Uterus (tissue), 4 donors: ENCODE measurements around the gene CHPF. TPM values are rescaled to one million over a fixed set of nuclear protein-coding genes. Genes with fewer than 3 reads are reported as not detected.
A peak's percentile ranks its signal among the peaks of the same experiment; 100 is the strongest.

Experiments
- DNase-seq, 2 donors: peaks; one replicate each; pipeline ENCODE4 v3.0.0-alpha.2; 2019 to 2020
- H3K27ac ChIP-seq, 2 donors: fragments of 200-600 bp; sonication (generic); 1 replicate in 1 of 2; 2 replicates in 1 of 2; pipeline ENCODE4 v1.5.1; 2016 to 2018
- H3K27me3 ChIP-seq, 2 donors: fragments of 200-600 bp; sonication (generic); one replicate each; pipeline ENCODE4 v1.5.1; 2018 to 2019; ENCODE audit warnings: control low read depth in 1 of 2
- H3K36me3 ChIP-seq, 2 donors: fragments of 200-600 bp; sonication (generic); one replicate each; pipeline ENCODE4 v1.5.1; 2019; ENCODE audit warnings: control low read depth in 1 of 2
- H3K4me1 ChIP-seq, 2 donors: fragments of 200-600 bp; sonication (generic); one replicate each; pipeline ENCODE4 v1.5.1; 2018 to 2019; ENCODE audit warnings: control low read depth in 1 of 2
- H3K4me3 ChIP-seq, 2 donors: fragments of 200-600 bp; sonication (generic); 1 replicate in 1 of 2; 2 replicates in 1 of 2; pipeline ENCODE4 v1.5.1; 2018 to 2019; ENCODE audit warnings: mild to moderate bottlenecking in 1 of 2
- H3K9me3 ChIP-seq, 2 donors: fragments of 200-600 bp; sonication (generic); one replicate each; pipeline ENCODE4 v1.5.1; 2019; ENCODE audit warnings: control low read depth in 1 of 2
- CTCF ChIP-seq, 4 experiments: fragments of 200-600 bp in 2 of 4; fragments of 450-650 bp in 2 of 4; sonication (generic) in 2 of 4; IDR thresholded peaks; one replicate each; pipeline ENCODE4 v1.5.1; 2016 to 2019; ENCODE audit warnings: antibody characterized with exemption in 4 of 4, mild to moderate bottlenecking in 2 of 4, moderate library complexity in 1 of 4
- POLR2A ChIP-seq, 2 donors: fragments of 450-650 bp; IDR thresholded peaks; one replicate each; pipeline ENCODE4 v1.6.1; 2016; ENCODE audit warnings: antibody characterized with exemption in 2 of 2, mild to moderate bottlenecking in 1 of 2, moderate library complexity in 1 of 2
- intact Hi-C: fragments of 100-400 bp; cut with DNase I; formaldehyde crosslinking; loops from one replicate; pipeline ENCODE4 v1.15.1; 2023; ENCODE audit warnings: low total_unique reads
- total RNA-seq, 4 donors: library from RNA; depleted of rRNA in 3 of 4; stranded (reverse); fragments of >200 nt in 3 of 4; gene quantifications; one replicate each; pipeline versions ENCODE4 v1.1.0 to v1.2.4, GENCODE V29; 2014 to 2023
- donor health status: DM: yes; HTN: yes; CAD: no.

The CHPF gene
- total RNA-seq, 4 donors from 2014 or later: 16.5 to 194 (median 42.5) TPM

- no peak for DNase-seq
- no peak for TF ChIP-seq POLR2A (IDR thresholded peaks at IDR 0.05)
- no peak for TF ChIP-seq CTCF (IDR thresholded peaks at IDR 0.05)
- H3K36me3 ChIP-seq: no peaks in the 10 kb centered on the region
- peak overlapping the region in 1 of 2 donors; percentile 90 for H3K27ac ChIP-seq
- peak overlapping the region; percentile 39 to 59 for H3K4me3 ChIP-seq
- intact Hi-C loops: no loop called here
- H3K27me3 ChIP-seq: no peaks in the 10 kb centered on the region
- peaks cover 0 to 5% of the 10 kb centered on the region in 2 donors for H3K4me1 ChIP-seq
- H3K9me3 ChIP-seq: no peaks in the 10 kb centered on the region
Measured at GRCh38 chr2:219544567-219544966, 958 bp upstream of the CHPF start.

- Histone ChIP-seq H3K9me3 (no peaks in the 10 kb centered on the region), H3K36me3 (no peaks in the 10 kb centered on the region), H3K27me3 (no peaks in the 10 kb centered on the region), H3K27ac (peak overlapping the region; percentile 83 to 90), H3K4me1 (peaks cover 0 to 5% of the 10 kb centered on the region in 2 donors), H3K4me3 (peak overlapping the region; percentile 39 to 59)
- intact Hi-C loops: no loop called here
- TF ChIP-seq CTCF (IDR thresholded peaks at IDR 0.05): no peak
- no peak for TF ChIP-seq POLR2A (IDR thresholded peaks at IDR 0.05)
- DNase-seq: no peak
Measured at GRCh38 chr2:219542931-219543595, 546 bp downstream of the CHPF start.

GRCh38 chr2:219541611-219542180 lies 1.9 kb downstream of the CHPF start:
- Histone ChIP-seq H3K27me3 (no peaks in the 10 kb centered on the region), H3K4me1 (peaks cover 0 to 5% of the 10 kb centered on the region in 2 donors), H3K9me3 (no peaks in the 10 kb centered on the region), H3K4me3 (no peak overlapping the region), H3K36me3 (no peaks in the 10 kb centered on the region), H3K27ac (no peak overlapping the region)
- DNase-seq: peak; percentile 67 to 68
- intact Hi-C loops: loop anchor here (2.0 kb wide), 1 partner anchor 101 kb away; no protein-coding TSS in a partner anchor
- peak; percentile 80 to 83 (median 81) for TF ChIP-seq CTCF (IDR thresholded peaks at IDR 0.05)
- TF ChIP-seq POLR2A (IDR thresholded peaks at IDR 0.05): no peak

GRCh38 chr2:219540784-219541504 lies 2.7 kb downstream of the CHPF start:
- H3K9me3 ChIP-seq: no peaks in the 10 kb centered on the region
- H3K27ac ChIP-seq: no peak overlapping the region
- no peaks in the 10 kb centered on the region for H3K27me3 ChIP-seq
- peak in 1 of 2 donors; percentile 18 for DNase-seq
- no peak overlapping the region for H3K4me3 ChIP-seq
- no peak for TF ChIP-seq CTCF (IDR thresholded peaks at IDR 0.05)
- TF ChIP-seq POLR2A (IDR thresholded peaks at IDR 0.05): no peak
- peaks cover 0 to 5% of the 10 kb centered on the region in 2 donors for H3K4me1 ChIP-seq
- intact Hi-C loops: loop anchor here (2.0 kb wide), 1 partner anchor 102 kb away; no protein-coding TSS in a partner anchor
- no peaks in the 10 kb centered on the region for H3K36me3 ChIP-seq
